GM21529 (cell line): ENCODE data around the gene HMGA1.
A peak's percentile ranks its signal among the peaks of the same experiment; 100 is the strongest.
"Not testable (repeated sequence)": the region's sequence is repeated elsewhere in the genome, so short reads cannot be mapped to it uniquely, and the experiment has no call there.

Experiments used
- ATAC-seq: cut with Tn5 transposase; IDR thresholded peaks from one replicate; pipeline ENCODE4 v1.9.1; 2021; ENCODE audit not compliant: unreplicated experiment

Gene HMGA1

DNA sequence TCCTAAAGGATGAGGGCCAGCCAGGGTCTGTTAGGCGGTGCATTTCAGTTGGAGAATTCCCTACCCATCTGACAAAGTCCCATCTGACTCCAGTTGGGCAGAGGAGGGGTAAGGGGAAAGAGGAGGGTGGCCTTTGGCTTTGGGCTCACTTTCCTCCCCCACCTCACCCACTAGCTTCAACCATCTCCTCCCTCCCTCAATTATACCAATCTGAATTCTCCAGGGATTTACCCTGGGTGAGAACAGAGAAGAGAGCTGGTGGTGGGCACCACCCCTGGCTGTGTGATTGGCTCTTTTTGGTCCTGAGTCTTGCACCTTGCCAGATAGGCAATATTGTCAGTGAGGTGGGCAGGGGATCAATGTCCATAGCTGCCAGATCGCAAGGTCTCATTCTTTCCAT lies 3.2 kb downstream of the HMGA1 start:
- no peak for ATAC-seq

DNA sequence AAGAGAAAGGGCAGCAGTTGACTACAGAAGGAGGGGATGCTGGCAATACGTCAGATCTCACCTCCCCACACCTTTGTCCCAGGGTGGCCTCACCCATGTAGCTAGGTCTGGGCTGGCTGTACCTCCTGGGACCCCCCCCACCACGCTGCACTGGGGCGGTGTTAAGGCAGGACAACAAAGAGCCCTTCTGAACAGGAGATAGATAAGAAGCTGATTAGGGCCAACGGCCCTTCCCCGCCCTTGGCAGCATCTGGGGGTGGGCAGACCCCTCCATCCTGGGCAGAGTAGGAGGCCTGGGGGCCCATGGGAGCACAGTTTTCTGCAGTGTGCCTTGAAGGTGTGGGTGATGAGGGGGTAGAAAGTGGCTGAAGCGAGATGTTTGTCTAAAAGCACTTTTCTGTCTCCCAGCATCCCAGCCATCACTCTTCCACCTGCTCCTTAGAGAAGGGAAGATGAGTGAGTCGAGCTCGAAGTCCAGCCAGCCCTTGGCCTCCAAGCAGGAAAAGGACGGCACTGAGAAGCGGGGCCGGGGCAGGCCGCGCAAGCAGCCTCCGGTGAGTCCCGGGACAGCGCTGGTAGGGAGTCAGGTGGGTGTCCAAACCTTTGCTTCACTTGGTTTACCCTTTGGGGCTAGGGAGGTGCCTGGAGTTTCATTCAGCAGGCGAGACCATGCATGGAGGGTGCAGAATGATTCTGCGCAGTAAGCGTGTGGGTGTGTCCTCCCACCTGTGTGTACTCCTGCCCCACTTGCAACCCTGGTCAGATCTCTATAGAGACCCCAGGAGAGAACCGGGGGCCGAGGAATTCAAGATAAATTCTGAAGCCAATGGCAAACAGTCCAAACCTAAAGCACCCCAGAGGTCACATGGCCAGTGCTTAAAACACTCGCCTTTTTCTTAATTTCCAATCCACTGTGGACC lies 3.9 kb downstream of the HMGA1 start:
- no peak for ATAC-seq

DNA sequence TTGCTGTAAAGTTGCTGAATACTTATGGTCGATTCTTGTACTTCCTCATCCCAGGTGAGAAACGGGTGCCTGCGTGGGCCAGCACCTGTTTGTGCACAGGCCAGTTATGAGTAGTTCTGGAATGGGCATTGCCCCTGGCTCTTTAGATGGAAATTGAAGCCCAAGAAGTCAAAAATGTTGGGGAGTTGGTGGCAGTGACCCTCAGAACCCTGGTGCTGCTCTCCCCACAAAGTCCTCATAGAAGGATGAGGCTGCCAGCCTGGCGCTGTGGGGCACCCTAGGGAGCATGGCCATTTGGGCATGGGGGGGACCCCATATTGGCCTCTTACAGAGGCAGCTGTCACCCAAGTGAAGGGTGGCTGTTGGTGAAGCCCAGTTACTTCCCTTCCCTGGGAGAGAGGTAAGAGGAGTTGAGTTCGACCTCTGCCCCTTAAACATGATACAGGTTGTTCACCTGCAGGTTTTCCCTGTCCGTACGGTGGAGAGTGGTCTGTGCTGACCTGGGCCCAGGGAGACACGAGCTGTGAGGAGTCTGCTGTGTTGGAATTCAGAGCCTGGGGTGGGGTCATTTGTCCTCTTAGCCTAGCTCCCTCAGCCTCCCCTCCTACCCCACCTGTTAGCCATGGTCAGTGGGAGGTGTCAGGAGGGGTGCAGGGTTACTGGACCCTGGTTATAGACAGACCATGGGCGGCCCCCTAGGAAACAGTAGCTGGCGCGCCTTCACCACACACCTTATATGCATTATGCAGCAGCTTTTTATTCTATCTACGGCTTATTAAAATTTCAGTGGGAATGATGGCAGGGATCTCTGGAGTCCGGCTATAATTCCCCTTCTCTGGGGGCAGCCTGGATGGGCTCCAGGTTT lies 4.9 kb downstream of the HMGA1 start:
- ATAC-seq, result no peak

- ATAC-seq, result no peak
Measured at GRCh38 chr6:34242252-34243130, 5.8 kb downstream of the HMGA1 start.

- ATAC-seq, result no peak
Measured at GRCh38 chr6:34243131-34243771, 6.6 kb downstream of the HMGA1 start.

DNA sequence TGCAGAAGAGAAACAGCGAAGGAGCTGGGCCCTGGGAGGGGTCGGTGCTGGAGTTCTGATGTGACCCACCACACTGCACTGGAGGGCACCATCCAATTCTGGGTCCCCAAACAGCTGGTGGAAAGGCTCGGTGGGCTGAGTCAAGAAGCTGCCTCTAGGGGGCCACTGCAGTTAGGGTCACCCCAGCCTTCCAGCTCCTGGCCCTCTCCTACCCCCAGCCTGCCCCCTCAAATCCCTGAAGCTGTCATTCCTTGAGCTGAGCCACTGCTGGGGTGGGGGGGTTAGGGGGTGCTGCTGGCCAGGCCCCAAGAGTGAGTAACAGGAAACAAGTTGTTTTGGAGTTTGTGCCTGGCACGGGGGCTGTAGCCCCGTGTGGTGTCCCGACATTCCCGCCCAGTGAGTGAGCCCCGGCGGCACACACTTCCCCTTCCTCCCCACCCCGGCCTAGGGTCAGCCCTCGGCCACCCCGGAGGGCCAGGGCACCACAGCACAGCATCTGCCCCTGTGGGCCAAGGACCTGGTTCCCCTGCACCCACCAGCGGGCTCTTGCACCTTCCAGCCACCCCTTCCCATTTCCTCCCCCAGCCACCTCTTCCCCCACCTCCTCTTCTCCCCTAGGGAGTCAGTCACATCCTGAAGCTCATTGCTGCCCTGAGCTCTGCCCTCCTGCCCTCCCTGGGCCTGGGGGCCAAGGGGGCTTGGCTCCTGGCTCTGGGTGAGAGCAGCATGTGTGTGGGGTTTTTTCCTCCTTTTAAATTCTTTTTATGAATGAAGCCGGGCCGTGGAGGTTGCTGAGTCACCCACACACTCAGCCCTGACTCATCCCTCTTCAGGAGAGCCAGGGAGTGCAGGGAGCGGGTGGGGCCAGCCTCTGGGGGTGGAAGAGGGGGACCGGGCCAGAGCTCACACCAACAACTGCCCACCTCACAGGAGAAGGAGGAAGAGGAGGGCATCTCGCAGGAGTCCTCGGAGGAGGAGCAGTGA lies 7.5 kb downstream of the HMGA1 start:
- ATAC-seq, result no peak

GRCh38 chr6:34245032-34245760 lies 8.5 kb downstream of the HMGA1 start:
- not testable (repeated sequence) for ATAC-seq

DNA sequence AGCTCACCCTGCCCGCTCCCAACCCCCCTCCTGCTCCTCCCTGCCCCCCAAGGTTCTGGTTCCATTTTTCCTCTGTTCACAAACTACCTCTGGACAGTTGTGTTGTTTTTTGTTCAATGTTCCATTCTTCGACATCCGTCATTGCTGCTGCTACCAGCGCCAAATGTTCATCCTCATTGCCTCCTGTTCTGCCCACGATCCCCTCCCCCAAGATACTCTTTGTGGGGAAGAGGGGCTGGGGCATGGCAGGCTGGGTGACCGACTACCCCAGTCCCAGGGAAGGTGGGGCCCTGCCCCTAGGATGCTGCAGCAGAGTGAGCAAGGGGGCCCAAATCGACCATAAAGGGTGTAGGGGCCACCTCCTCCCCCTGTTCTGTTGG lies 9.1 kb downstream of the HMGA1 start:
- ATAC-seq, result not testable (repeated sequence)

- ATAC-seq, result no peak
Measured at GRCh38 chr6:34246249-34246562, 9.5 kb downstream of the HMGA1 start.

DNA sequence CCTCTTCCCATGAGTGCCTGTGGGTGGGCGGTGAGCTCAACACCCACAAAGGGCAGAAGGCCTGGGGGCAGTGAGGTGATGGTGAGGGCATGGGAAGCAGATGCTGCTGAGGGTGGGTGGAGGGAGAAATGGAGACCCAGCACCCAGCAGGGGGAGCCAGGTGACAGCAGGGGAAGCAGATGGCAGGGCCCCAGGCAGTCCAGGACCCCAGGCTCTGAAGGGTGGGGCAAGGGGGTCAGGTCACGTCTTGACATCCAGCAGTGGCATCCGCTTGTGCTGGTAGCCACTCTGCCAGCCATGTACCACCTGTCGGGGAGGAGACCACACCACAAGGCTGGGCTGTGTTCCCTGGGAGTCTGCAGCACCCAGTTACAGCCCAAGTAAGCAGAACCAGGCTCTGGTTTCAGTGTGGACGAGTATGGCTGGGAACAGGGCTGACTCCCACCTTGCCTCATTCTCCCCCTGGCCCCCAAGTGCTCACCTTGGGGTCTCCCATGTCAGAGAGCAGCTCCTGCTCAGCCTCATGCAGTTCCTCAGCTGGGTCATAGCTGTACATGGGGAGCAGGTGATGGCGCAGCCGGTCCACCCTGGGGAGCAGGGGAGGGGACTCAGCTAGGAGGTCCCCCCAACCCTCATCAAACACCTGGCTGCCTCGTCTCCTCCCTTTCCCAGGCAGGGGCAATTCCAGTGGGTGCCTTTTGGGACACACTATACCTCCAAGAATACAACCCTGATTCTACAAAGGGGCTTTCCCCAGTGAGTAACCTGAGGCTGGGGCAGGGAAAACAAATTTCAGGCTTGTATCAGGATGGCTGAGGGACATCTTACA lies 10.1 kb downstream of the HMGA1 start:
- ATAC-seq, result no peak

- no peak for ATAC-seq
Measured at GRCh38 chr6:34247481-34248197, 11.0 kb downstream of the HMGA1 start.

DNA sequence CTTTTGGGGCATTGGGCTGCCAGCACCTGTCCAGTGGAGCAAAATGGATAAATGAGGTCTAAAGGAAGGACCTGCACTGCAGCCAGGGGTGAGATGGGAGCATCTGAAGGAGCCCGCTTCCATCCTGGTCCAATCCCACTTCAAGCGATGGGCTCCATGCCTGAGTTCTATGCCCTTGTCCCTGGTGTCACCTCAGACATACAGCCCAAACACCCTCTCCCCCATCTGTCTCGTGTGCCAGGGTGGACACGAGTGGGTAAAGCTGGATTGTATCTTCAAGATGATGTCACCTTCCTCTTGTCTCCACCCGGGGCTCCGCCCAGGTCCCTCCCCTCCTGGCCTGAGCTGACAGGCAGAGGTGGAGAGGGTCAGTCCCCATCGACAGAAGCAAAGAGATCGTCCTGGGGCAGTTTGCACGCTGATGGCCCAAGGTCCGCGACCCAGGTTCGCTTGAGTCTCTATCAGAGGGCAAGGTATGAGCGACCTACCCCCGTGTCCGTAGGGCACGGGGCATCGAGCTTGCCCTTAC lies 11.6 kb downstream of the HMGA1 start:
- peak; percentile 21 for ATAC-seq

- ATAC-seq, result peak; percentile 84
Measured at GRCh38 chr6:34248727-34249468, 12.2 kb downstream of the HMGA1 start, which contains the start of gene SMIM29. TSS of gene SMIM29 (minus strand) at chr6:34249006. CDS start at chr6:34247791, 1,215 bp downstream.

GRCh38 chr6:34249469-34250261 lies 13.0 kb downstream of the HMGA1 start:
- ATAC-seq, result peak; percentile 28

GRCh38 chr6:34252395-34252794 lies 15.7 kb downstream of the HMGA1 start:
- not testable (repeated sequence) for ATAC-seq
